ENCODE measurements around the gene VAV2. TPM values are rescaled to one million over a fixed set of nuclear protein-coding genes. Genes with fewer than 3 reads are reported as not detected.

VAV2 gene
- total and polyA plus RNA-seq, 8 donors, result 25.3 to 44.1 (median 35.5) TPM

DNA sequence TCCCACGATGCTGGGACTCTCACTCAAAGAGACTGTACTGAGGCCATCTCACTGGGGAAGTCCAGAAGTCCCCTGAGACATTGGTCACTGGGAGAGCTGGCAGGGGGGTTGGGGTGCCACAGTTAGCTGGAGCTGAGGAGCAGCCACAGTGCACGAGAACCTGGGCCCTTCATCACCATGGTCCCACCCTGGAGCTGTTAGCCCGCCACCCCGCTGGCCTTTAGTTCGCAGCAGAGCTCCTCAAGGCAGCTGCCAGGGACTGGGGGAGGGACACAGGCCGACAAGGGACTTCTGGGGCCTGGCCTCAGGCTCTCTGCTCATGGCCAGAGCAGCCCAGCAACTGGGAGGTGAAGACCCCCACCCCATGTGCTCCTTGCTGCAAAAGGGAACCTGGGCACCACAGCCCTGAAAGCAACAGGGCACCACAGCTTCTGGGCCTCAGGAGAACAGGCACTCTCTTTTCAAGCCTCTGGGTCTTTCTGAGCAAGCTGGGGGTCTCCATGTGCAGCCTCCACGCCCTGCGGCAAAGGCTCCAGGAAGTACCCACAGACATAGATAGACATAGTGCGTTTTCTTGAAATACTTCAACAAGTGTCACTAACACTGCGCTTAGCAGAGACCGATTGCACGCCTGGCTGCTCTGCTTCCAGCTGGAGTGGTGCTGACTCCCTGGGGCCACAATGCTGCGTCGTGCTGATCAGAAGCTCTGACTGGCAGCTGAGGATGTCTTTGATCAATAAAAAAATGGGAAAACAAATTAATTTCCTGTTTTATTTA, 46.0 kb downstream of the VAV2 start:
- peak in 1 of 4 donors; percentile 41 for DNase-seq
- Histone ChIP-seq H3K36me3 (no peaks in the 10 kb centered on the region), H3K4me3 (no peak overlapping the region), H3K9me3 (no peaks in the 10 kb centered on the region), H3K27me3 (no peaks in the 10 kb centered on the region), H3K27ac (no peak overlapping the region), H3K4me1 (peaks cover 3 to 30% of the 10 kb centered on the region in 2 donors)
- intact Hi-C loops (cut with DNase I), result no loop called here
- ATAC-seq, result no peak
- TF ChIP-seq, protein P1, sequence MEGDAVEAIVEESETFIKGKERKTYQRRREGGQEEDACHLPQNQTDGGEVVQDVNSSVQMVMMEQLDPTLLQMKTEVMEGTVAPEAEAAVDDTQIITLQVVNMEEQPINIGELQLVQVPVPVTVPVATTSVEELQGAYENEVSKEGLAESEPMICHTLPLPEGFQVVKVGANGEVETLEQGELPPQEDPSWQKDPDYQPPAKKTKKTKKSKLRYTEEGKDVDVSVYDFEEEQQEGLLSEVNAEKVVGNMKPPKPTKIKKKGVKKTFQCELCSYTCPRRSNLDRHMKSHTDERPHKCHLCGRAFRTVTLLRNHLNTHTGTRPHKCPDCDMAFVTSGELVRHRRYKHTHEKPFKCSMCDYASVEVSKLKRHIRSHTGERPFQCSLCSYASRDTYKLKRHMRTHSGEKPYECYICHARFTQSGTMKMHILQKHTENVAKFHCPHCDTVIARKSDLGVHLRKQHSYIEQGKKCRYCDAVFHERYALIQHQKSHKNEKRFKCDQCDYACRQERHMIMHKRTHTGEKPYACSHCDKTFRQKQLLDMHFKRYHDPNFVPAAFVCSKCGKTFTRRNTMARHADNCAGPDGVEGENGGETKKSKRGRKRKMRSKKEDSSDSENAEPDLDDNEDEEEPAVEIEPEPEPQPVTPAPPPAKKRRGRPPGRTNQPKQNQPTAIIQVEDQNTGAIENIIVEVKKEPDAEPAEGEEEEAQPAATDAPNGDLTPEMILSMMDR (IDR thresholded peaks at IDR 0.05), result no peak

DNA sequence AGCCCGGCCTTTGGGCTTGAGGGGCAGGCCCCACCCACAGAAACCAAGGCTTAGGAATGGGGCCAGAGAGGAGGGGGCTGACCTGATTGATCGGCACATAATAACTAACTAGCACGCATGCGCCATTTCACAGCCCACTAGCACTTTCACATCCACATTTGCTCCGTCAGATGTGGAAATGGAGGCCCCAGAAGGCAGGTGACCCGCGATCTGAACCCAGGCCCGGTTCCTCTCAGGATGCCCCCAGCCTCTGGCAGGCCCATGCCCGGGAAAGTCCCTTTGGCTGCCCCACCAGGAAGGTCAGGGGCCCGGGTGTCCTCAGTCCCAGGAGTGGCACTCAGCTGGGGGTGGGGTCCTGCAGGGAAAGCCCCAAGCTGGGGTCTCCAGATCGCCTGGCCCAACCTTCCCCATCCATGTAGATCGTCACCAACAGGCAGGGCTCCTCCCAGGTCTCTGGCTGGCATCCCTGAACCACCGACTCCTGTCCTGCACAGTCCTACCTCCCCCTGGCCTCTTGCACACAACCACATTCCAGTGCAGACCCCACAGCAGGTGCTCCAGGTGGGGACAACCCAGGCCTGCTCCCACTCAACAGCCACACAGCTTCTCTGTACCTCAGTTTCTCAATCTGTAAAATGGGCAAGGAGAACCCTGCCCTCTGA, 46.7 kb downstream of the VAV2 start:
- intact Hi-C loops (cut with DNase I), result no loop called here
- no peak for ATAC-seq
- no peaks in the 10 kb centered on the region for H3K27me3 ChIP-seq

DNA sequence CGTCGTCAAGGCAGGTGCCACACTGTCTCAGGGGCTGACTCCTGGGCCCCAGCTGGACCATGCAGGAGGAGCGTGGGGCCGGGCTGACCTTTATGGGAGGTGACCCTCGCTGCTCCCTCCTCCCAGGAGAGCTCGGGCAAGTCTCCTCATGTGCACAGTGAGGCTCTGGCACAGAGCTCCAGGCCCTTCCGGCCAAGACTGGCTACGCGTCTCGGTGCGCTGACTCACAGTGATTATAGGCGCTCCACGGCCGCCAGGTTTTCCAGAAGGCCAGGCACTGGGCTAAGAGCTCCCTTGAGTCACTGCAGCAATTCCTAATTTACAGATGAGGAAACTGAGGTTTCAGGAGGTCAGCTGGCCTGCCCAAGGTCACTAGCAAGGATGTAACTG, 47.4 kb downstream of the VAV2 start:
- DNase-seq (peak in 1 of 4 donors; percentile 67), ATAC-seq (peak; percentile 42)
- no peaks in the 10 kb centered on the region for H3K36me3 ChIP-seq
- H3K9me3 ChIP-seq, result no peaks in the 10 kb centered on the region
- H3K27ac ChIP-seq, result no peak overlapping the region
- H3K4me1 ChIP-seq, result peaks cover 0 to 20% of the 10 kb centered on the region in 2 donors
- no peak overlapping the region for H3K4me3 ChIP-seq
- intact Hi-C loops (cut with DNase I), result no loop called here
- no peaks in the 10 kb centered on the region for H3K27me3 ChIP-seq
- TF ChIP-seq, protein P1 (IDR thresholded peaks at IDR 0.05), result no peak

More for the DNA sequence above, 46.7 kb downstream of the VAV2 start:
- TF ChIP-seq, protein P1 (IDR thresholded peaks at IDR 0.05), result no peak
- Histone ChIP-seq H3K4me3 (no peak overlapping the region), H3K4me1 (peaks cover 0 to 27% of the 10 kb centered on the region in 2 donors), H3K27ac (no peak overlapping the region), H3K9me3 (no peaks in the 10 kb centered on the region), H3K36me3 (no peaks in the 10 kb centered on the region)
- peak in 1 of 4 donors; percentile 67 for DNase-seq

DNA sequence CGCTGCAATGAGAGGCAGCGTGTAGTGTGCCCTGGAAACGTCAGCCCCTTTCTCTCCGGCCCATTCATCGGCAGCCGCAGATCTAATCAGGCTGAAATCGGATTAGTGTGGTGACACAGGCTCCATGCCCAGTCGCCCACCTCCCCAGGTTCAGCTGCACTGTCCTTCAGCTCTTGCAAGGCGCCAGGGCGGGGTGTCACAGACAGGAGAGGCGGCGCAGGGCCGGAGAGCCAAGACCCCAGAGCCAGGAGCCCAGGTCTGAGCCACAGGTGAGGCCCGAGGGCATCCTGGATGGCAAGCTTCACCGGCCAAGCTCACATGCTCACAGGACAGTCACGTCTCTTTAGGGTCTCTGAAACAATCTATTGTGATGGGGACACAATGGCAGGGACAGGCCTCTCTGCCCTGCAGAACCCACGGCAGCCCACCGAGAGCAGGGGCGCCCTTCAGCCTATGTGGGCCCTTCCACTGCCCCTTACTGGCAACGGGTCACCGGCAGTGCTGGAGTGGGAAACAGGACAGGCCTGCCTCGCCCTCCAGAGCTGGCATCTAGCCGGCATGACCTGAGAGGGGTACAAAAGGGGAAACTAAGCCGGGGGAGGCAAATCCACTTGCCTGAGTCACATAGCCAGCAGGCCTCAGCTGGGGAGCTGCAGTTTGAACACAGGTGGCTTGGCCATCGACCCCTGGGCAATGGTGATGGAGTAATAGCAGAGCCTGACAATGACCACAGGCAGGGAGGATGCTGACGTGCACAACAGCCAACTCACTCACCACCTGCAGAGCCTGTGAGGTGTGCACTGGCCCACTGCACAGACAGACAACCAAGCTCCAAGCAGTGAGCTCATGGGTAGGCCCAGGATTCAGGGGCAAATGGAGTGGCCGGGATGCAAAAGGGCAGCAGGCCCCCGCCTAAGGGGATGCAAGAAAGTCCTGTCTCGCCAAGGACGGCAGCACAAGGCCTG, 48.1 kb downstream of the VAV2 start:
- DNase-seq, result peak in 1 of 4 donors; percentile 55
- H3K4me1 ChIP-seq, result peaks cover 0 to 20% of the 10 kb centered on the region in 2 donors
- H3K4me3 ChIP-seq, result no peak overlapping the region
- no peaks in the 10 kb centered on the region for H3K27me3 ChIP-seq
- intact Hi-C loops (cut with DNase I), result no loop called here
- TF ChIP-seq, protein P1 (IDR thresholded peaks at IDR 0.05), result no peak
- no peaks in the 10 kb centered on the region for H3K36me3 ChIP-seq
- H3K27ac ChIP-seq, result no peak overlapping the region
- no peaks in the 10 kb centered on the region for H3K9me3 ChIP-seq
- ATAC-seq, result no peak

Measured in left lung (tissue), 10 donors.